Activated naive CD4-positive, alpha-beta T cell treated with anti-CD3 and anti-CD28 coated beads for 36 hours (primary cell): ENCODE results near the gene THSD4. TPM values are rescaled to one million over a fixed set of nuclear protein-coding genes. Genes with fewer than 3 reads are reported as not detected.

Experiments used
- CTCF ChIA-PET: fragments of 350-600 bp; sonication (Branson Sonifier 250); formaldehyde crosslinking; loops from one replicate; lab custom pipeline; 2021; ENCODE audit warnings: antibody characterized with exemption; lab: Charles Lee
- DNase-seq: peaks from one replicate; pipeline ENCODE4 v3.0.0-alpha.2; 2020
- H3K27ac Mint-ChIP-seq: one replicate; pipeline ENCODE4 v1.8.0; 2021; ENCODE audit warnings: mild to moderate bottlenecking, mixed read lengths
- H3K27me3 Mint-ChIP-seq: one replicate; pipeline ENCODE4 v1.8.0; 2021; ENCODE audit warnings: low read depth, mixed read lengths
- H3K36me3 Mint-ChIP-seq: one replicate; pipeline ENCODE4 v1.8.0; 2021; ENCODE audit warnings: low read depth, mixed read lengths
- H3K4me1 Mint-ChIP-seq: one replicate; pipeline ENCODE4 v1.8.0; 2021; ENCODE audit warnings: low read depth, mixed read lengths
- H3K4me3 Mint-ChIP-seq: one replicate; pipeline ENCODE4 v1.8.0; 2021; ENCODE audit warnings: mild to moderate bottlenecking, moderate library complexity, mixed read lengths
- H3K9me3 Mint-ChIP-seq: one replicate; pipeline ENCODE4 v1.8.0; 2021; ENCODE audit warnings: mixed read lengths
- intact Hi-C: fragments of 100-400 bp; cut with micrococcal nuclease; formaldehyde crosslinking; loops from one replicate; pipeline ENCODE4 v1.15.1; 2023
- total RNA-seq, 2 experiments: library from RNA; stranded (reverse); gene quantifications; one replicate each; pipeline ENCODE4 v1.2.3, GENCODE V29; 2021

Gene THSD4
- total RNA-seq, 2 experiments from 2014 or later, result not detected

- CTCF ChIA-PET, result interaction anchor here (0.6 to 1.0 kb wide), 2 partner anchors 19 to 266 kb away, joined by 3 read pairs; no protein-coding TSS in a partner anchor
Observed at GRCh38 chr15:71468715-71469114, 353.4 kb downstream of the THSD4 start.

DNA sequence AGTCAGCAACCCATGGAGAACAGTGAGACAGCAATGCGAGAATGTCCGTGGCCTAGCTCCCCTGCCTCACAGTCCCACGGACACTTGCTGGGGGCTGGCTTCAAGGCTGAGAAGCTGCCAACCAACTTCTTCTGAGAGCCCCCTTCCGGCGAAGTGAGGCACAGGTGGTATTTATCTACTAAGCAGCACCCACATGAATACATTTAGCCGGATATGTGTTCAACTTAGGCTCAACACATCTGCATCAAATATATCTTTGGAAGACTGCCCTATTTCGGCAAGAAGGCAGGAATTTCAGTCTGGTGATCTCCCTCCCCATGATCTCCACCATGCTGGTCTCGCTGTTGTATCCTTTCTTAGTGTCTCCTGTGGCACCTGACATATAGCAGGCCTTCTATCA, 354.1 kb downstream of the THSD4 start:
- Mint-ChIP-seq H3K36me3 (no peaks in the 10 kb centered on the region), H3K27ac (no peak overlapping the region), H3K4me3 (no peak overlapping the region), H3K27me3 (peaks cover 2% of the 10 kb centered on the region), H3K4me1 (no peaks in the 10 kb centered on the region), H3K9me3 (no peaks in the 10 kb centered on the region)
- CTCF ChIA-PET, result no interaction called here
- intact Hi-C loops, result no loop called here
- no peak for DNase-seq

More at GRCh38 chr15:71468715-71469114, 353.4 kb downstream of the THSD4 start:
- Mint-ChIP-seq H3K27me3 (peaks cover 2% of the 10 kb centered on the region), H3K4me1 (no peaks in the 10 kb centered on the region), H3K9me3 (no peaks in the 10 kb centered on the region), H3K4me3 (no peak overlapping the region), H3K27ac (no peak overlapping the region), H3K36me3 (no peaks in the 10 kb centered on the region)
- intact Hi-C loops, result no loop called here
- no peak for DNase-seq

GRCh38 chr15:71471347-71471746, 356.1 kb downstream of the THSD4 start:
- no peak for DNase-seq
- Mint-ChIP-seq H3K4me1 (no peaks in the 10 kb centered on the region), H3K27ac (no peak overlapping the region), H3K27me3 (no peaks in the 10 kb centered on the region), H3K36me3 (no peaks in the 10 kb centered on the region), H3K4me3 (no peak overlapping the region), H3K9me3 (no peaks in the 10 kb centered on the region)
- CTCF ChIA-PET, result no interaction called here
- intact Hi-C loops, result no loop called here

GRCh38 chr15:71472566-71472965, 357.3 kb downstream of the THSD4 start:
- Mint-ChIP-seq H3K4me1 (no peaks in the 10 kb centered on the region), H3K9me3 (no peaks in the 10 kb centered on the region), H3K36me3 (no peaks in the 10 kb centered on the region), H3K27me3 (no peaks in the 10 kb centered on the region), H3K27ac (no peak overlapping the region), H3K4me3 (no peak overlapping the region)
- DNase-seq, result no peak
- CTCF ChIA-PET, result no interaction called here
- intact Hi-C loops, result no loop called here

- CTCF ChIA-PET, result no interaction called here
- no peak overlapping the region for H3K27ac Mint-ChIP-seq
Observed at GRCh38 chr15:71473751-71474150, 358.5 kb downstream of the THSD4 start.

GRCh38 chr15:71476823-71477222, 361.6 kb downstream of the THSD4 start:
- no peak overlapping the region for H3K27ac Mint-ChIP-seq
- no peak overlapping the region for H3K4me3 Mint-ChIP-seq
- H3K27me3 Mint-ChIP-seq, result peaks cover 3% of the 10 kb centered on the region
- H3K36me3 Mint-ChIP-seq, result no peaks in the 10 kb centered on the region
- H3K4me1 Mint-ChIP-seq, result no peaks in the 10 kb centered on the region
- intact Hi-C loops, result no loop called here
- no peaks in the 10 kb centered on the region for H3K9me3 Mint-ChIP-seq
- CTCF ChIA-PET, result no interaction called here
- DNase-seq, result no peak

More at GRCh38 chr15:71473751-71474150, 358.5 kb downstream of the THSD4 start:
- intact Hi-C loops, result no loop called here
- H3K4me1 Mint-ChIP-seq, result no peaks in the 10 kb centered on the region
- no peaks in the 10 kb centered on the region for H3K36me3 Mint-ChIP-seq
- no peak overlapping the region for H3K4me3 Mint-ChIP-seq
- H3K27me3 Mint-ChIP-seq, result no peaks in the 10 kb centered on the region
- H3K9me3 Mint-ChIP-seq, result no peaks in the 10 kb centered on the region
- no peak for DNase-seq

- no peak overlapping the region for H3K4me3 Mint-ChIP-seq
- H3K36me3 Mint-ChIP-seq, result no peaks in the 10 kb centered on the region
- DNase-seq, result no peak
- H3K27me3 Mint-ChIP-seq, result peaks cover 5% of the 10 kb centered on the region
- no peak overlapping the region for H3K27ac Mint-ChIP-seq
- no peaks in the 10 kb centered on the region for H3K4me1 Mint-ChIP-seq
- CTCF ChIA-PET, result interaction anchor here (0.7 kb wide), 1 partner anchor 45 kb away, joined by 3 read pairs; no protein-coding TSS in a partner anchor
- intact Hi-C loops, result no loop called here
- H3K9me3 Mint-ChIP-seq, result no peaks in the 10 kb centered on the region
Observed at GRCh38 chr15:71480556-71480955, 365.3 kb downstream of the THSD4 start.

GRCh38 chr15:71484080-71484479, 368.8 kb downstream of the THSD4 start:
- H3K27me3 Mint-ChIP-seq, result peaks cover 13% of the 10 kb centered on the region
- H3K9me3 Mint-ChIP-seq, result no peaks in the 10 kb centered on the region
- CTCF ChIA-PET, result no interaction called here
- no peaks in the 10 kb centered on the region for H3K36me3 Mint-ChIP-seq
- no peaks in the 10 kb centered on the region for H3K4me1 Mint-ChIP-seq
- DNase-seq, result no peak
- no peak overlapping the region for H3K27ac Mint-ChIP-seq
- intact Hi-C loops, result no loop called here
- H3K4me3 Mint-ChIP-seq, result no peak overlapping the region

DNA sequence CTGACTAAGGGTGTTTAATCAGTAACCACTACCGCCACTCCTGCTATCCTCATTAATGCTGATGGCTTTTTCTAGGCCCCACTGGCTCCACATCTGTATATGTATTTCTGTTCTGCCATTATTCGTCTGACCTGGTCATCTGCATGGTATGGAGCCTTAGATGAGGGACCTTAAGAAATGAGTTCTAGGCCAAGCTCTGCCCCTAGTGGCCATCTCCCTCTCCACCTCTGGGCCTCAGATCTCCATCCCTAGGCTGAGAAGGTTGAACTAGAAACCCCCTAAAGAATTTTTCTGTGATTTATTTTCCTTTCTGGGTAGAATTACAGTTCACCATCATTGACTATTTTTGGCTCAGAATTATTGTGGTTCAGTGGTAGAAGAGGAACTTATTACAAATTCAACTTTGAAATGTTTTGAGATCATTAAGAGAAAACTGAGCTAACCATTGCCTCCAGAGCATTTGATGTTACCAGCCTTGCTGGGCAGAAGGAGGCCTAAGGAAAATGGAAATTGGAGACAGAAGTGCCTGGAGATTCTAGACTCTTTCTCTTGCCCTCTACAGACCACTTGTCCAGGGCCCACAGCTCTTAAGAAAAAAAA, 369.9 kb downstream of the THSD4 start:
- CTCF ChIA-PET, result interaction anchor here (1.9 kb wide), 1 partner anchor 16 kb away, joined by 4 read pairs; no protein-coding TSS in a partner anchor
- DNase-seq, result no peak
- no peaks in the 10 kb centered on the region for H3K9me3 Mint-ChIP-seq
- H3K36me3 Mint-ChIP-seq, result no peaks in the 10 kb centered on the region
- H3K4me1 Mint-ChIP-seq, result no peaks in the 10 kb centered on the region
- H3K27me3 Mint-ChIP-seq, result peaks cover 13% of the 10 kb centered on the region
- intact Hi-C loops, result no loop called here
- no peak overlapping the region for H3K4me3 Mint-ChIP-seq
- no peak overlapping the region for H3K27ac Mint-ChIP-seq

GRCh38 chr15:71489570-71489969, 374.3 kb downstream of the THSD4 start:
- Mint-ChIP-seq H3K36me3 (no peaks in the 10 kb centered on the region), H3K4me3 (no peak overlapping the region), H3K9me3 (no peaks in the 10 kb centered on the region), H3K27ac (no peak overlapping the region), H3K27me3 (peaks cover 12% of the 10 kb centered on the region), H3K4me1 (no peaks in the 10 kb centered on the region)
- CTCF ChIA-PET, result interaction anchor here (0.6 kb wide), 1 partner anchor 289 kb away, joined by 4 read pairs; no protein-coding TSS in a partner anchor
- no peak for DNase-seq
- intact Hi-C loops, result no loop called here

GRCh38 chr15:71493526-71493925, 378.3 kb downstream of the THSD4 start:
- intact Hi-C loops, result no loop called here
- H3K9me3 Mint-ChIP-seq, result no peaks in the 10 kb centered on the region
- no peak for DNase-seq
- CTCF ChIA-PET, result no interaction called here
- peaks cover 16% of the 10 kb centered on the region for H3K27me3 Mint-ChIP-seq
- no peak overlapping the region for H3K4me3 Mint-ChIP-seq
- H3K4me1 Mint-ChIP-seq, result no peaks in the 10 kb centered on the region
- H3K27ac Mint-ChIP-seq, result no peak overlapping the region
- H3K36me3 Mint-ChIP-seq, result no peaks in the 10 kb centered on the region

GRCh38 chr15:71494563-71495397, 379.5 kb downstream of the THSD4 start:
- H3K36me3 Mint-ChIP-seq, result no peaks in the 10 kb centered on the region
- no peaks in the 10 kb centered on the region for H3K4me1 Mint-ChIP-seq
- H3K27ac Mint-ChIP-seq, result no peak overlapping the region
- no peak for DNase-seq
- H3K27me3 Mint-ChIP-seq, result peaks cover 16% of the 10 kb centered on the region
- CTCF ChIA-PET, result no interaction called here
- no peak overlapping the region for H3K4me3 Mint-ChIP-seq
- intact Hi-C loops, result no loop called here
- H3K9me3 Mint-ChIP-seq, result no peaks in the 10 kb centered on the region

GRCh38 chr15:71495398-71495780, 380.1 kb downstream of the THSD4 start:
- CTCF ChIA-PET, result no interaction called here
- Mint-ChIP-seq H3K27me3 (peaks cover 20% of the 10 kb centered on the region), H3K4me1 (no peaks in the 10 kb centered on the region), H3K9me3 (no peaks in the 10 kb centered on the region), H3K27ac (no peak overlapping the region), H3K36me3 (no peaks in the 10 kb centered on the region), H3K4me3 (no peak overlapping the region)
- no peak for DNase-seq
- intact Hi-C loops, result no loop called here
